HEK293 (cell line): ENCODE measurements around the gene ZFPM1.

ENCODE experiments used
- CTCF ChIP-seq: fragments of 450-650 bp; formaldehyde crosslinking; IDR thresholded peaks from 2 replicates; pipeline ENCODE4 v1.5.1; 2016; ENCODE audit warnings: missing biosample characterization, missing genetic modification characterization
- ZNF311 ChIP-seq: fragments of 450-650 bp; formaldehyde crosslinking; IDR thresholded peaks from 2 replicates; pipeline ENCODE4 v1.5.1; 2017; ENCODE audit warnings: missing biosample characterization, missing genetic modification characterization, borderline replicate concordance
- ZNF350 ChIP-seq: fragments of 450-650 bp; formaldehyde crosslinking; IDR thresholded peaks from 2 replicates; pipeline ENCODE4 v1.5.0; 2017; ENCODE audit warnings: missing biosample characterization, mild to moderate bottlenecking, missing genetic modification characterization
- ZNF404 ChIP-seq: fragments of 450-650 bp; formaldehyde crosslinking; IDR thresholded peaks from 2 replicates; pipeline ENCODE4 v1.5.1; 2017; ENCODE audit warnings: missing biosample characterization, missing genetic modification characterization
- ZNF544 ChIP-seq: fragments of 450-650 bp; formaldehyde crosslinking; IDR thresholded peaks from 2 replicates; pipeline ENCODE4 v1.5.0; 2017; ENCODE audit warnings: missing biosample characterization, missing genetic modification characterization
- ZNF549 ChIP-seq: fragments of 450-650 bp; IDR thresholded peaks from 2 replicates; pipeline ENCODE4 v1.5.1; 2018; ENCODE audit warnings: missing biosample characterization, missing genetic modification characterization, mild to moderate bottlenecking, inconsistent platforms, moderate library complexity
- TF ChIP-seq, protein P1 (sequence below): sonication (generic); formaldehyde crosslinking; IDR thresholded peaks from 2 replicates; pipeline ENCODE4 v1.8.1; 2022; ENCODE audit warnings: mild to moderate bottlenecking, moderate library complexity, missing genetic modification reagents

- no peak for TF ChIP-seq ZNF311 (tag by site-specific recombination)
- no peak for TF ChIP-seq CTCF (tag by site-specific recombination)
- TF ChIP-seq, protein P1, sequence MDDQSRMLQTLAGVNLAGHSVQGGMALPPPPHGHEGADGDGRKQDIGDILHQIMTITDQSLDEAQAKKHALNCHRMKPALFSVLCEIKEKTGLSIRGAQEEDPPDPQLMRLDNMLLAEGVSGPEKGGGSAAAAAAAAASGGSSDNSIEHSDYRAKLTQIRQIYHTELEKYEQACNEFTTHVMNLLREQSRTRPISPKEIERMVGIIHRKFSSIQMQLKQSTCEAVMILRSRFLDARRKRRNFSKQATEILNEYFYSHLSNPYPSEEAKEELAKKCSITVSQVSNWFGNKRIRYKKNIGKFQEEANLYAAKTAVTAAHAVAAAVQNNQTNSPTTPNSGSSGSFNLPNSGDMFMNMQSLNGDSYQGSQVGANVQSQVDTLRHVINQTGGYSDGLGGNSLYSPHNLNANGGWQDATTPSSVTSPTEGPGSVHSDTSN (CRISPR knock-in tag): no peak
- TF ChIP-seq ZNF404 (tag by site-specific recombination): no peak
- no peak for TF ChIP-seq ZNF549 (tag by site-specific recombination)
- TF ChIP-seq ZNF350 (tag by site-specific recombination): no peak
- no peak for TF ChIP-seq ZNF544
These were observed 124.1 kb downstream of the ZFPM1 start for GRCh38 chr16:88577166-88577565.
